Measurements from ENCODE around the gene NTRK3.

DNA sequence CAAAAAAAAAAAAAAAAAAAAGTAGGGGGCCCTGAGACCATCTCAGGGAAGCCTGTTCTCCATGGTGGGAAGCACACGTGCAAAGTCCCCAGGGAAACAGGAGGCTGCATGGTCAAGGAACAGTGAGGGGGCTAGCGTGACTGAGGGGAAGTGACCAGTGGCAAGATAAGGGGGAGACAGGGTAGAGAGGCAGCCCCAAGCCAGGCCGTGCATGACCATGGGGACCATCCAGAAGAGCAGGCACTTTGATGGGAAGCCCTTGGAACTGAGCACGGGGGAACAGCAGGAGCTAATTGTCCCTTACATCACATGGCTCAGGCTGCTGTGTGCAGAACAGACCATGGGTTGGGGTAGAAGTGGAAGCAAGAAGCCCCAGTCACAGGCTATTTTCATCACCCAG, 196.2 kb downstream of the NTRK3 start:
- TF ChIP-seq, protein P1, sequence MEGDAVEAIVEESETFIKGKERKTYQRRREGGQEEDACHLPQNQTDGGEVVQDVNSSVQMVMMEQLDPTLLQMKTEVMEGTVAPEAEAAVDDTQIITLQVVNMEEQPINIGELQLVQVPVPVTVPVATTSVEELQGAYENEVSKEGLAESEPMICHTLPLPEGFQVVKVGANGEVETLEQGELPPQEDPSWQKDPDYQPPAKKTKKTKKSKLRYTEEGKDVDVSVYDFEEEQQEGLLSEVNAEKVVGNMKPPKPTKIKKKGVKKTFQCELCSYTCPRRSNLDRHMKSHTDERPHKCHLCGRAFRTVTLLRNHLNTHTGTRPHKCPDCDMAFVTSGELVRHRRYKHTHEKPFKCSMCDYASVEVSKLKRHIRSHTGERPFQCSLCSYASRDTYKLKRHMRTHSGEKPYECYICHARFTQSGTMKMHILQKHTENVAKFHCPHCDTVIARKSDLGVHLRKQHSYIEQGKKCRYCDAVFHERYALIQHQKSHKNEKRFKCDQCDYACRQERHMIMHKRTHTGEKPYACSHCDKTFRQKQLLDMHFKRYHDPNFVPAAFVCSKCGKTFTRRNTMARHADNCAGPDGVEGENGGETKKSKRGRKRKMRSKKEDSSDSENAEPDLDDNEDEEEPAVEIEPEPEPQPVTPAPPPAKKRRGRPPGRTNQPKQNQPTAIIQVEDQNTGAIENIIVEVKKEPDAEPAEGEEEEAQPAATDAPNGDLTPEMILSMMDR (conservative IDR thresholded peaks at IDR 0.05): no peak
- TF ChIP-seq EZH2 (IDR thresholded peaks at IDR 0.05; ENCODE audit: low read depth): no peak

Data from PC-9 (cell line).